HG03460 (cell line): ENCODE results near the gene FRMPD4.

Source experiments
- ATAC-seq: cut with Tn5 transposase; IDR thresholded peaks from one replicate; pipeline ENCODE4 v1.9.1; 2021; ENCODE audit not compliant: unreplicated experiment

Gene FRMPD4

DNA sequence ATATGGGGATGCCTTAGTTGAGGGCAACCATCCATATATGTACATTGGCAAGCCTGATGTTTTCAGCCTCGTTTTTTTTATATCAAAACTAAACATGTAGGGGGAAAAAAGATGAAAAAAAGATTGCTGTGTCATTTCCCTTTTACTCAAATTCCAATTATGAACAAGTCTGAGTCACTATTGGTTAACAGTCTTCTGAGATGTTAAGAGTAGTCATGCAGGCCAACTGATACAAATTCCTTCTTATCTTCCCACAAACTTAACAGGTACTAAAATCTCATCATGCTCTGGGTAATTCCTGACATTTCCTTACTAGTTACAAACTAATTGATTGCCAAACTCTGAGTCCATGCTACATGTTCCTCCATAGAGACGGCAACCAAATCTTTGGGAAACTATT, 222.1 kb downstream of the FRMPD4 start:
- no peak for ATAC-seq

DNA sequence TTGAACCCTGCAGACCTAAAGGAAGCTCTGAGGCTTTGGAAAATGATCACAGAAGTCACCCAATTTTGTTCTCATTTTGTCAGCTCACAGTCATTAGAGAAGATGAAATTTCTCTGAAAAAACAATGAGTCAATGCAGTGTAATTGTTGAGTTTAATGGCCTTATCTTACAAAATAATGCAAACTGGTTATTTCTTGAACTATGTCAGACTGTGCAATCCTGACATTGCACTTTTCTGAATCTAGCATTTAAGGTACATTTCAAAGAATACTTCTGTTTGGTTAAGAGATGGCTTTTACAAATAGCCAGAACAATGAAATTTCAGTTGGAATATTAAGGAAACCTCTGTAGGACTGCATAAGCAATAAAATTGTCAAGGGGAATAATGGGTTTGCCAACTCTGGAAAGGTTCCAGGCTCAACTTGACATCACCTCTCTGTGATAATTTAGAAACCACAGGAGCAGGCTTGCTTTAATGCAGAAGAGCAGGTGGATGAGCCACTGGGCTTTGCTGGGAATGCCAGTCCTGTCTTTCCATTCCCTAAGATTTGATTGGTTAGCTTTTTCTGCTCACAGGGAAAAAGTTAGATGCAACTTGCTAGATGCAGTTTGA, 222.8 kb downstream of the FRMPD4 start:
- ATAC-seq, result no peak

DNA sequence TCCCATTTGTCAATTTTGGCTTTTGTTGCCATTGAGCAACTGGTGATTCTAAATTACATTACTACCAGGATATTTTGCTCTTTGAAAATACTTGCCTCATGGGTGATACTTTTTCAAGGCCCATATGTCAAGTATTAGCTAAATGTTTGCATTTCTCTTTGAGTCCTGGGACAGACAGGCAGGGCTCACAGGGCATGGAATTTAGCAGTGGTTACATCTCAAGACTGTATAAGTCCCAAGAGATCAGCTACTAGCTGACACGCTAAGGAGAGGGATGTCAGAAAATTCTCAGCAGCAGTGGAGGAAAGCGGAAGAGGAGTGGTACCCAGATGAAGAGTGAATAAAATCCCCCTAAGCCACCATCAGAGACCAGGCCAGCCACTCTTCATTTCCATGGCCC, 224.9 kb downstream of the FRMPD4 start:
- no peak for ATAC-seq

DNA sequence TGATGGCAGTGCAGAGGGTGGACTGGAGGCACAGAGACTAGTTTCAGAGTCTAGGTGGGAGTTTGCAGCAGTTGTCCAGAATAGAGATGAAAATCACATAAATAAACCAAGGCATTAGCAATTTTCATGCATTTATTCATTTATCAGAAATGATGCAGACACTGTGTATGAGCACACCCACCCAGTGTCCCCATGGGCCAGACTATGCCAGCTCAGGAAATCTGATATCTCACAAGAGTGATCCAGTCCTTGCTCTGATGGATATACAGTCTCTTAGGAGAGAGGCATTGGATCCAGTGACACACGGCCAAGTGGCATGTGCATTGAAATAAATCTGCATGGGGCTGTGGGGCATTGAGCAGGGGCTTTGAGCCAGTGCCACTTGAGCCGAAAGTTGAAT, 228.2 kb downstream of the FRMPD4 start:
- ATAC-seq, result no peak

DNA sequence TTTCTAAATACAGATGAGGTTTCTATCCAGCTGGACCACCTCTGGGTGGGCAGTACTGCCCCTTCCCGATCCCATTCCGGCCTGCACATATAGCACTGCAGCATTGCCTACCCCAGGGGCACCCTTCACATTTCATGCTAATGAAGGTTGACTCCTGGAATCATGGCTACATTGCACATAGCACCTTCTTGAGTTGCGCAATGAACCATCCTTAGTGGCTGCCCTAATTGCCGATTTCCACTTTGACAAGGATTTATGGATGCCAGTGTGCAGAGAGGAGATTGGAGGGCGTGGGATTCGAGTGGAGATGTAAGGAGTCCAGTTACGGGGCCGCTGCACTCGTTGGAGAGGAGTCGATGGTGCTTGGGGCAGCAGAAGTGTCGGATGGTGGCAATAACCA, 229.0 kb downstream of the FRMPD4 start:
- no peak for ATAC-seq

DNA sequence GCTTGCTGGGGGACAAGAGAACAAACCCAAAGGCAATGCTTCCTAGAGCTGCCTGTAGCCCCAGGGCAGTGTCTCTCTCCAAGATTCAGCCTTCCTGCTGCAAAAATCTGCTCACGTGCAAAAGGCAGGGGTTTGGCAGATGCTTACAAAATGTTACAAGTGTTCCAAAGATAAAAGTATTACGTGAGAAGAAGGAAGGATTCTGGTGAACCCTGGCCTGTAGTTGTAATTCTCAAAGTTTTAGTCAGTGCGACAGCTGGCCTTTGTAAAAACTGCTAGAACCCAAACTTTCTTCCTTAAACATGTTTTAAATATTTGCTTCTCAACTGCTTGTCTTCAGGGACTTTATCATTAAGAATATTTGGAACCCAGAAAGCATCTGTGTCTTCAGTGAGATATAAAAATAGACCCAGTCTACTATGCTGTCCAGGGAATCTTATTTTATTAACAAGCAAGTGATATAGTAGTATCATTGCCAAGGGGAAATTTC, 232.3 kb downstream of the FRMPD4 start:
- ATAC-seq, result no peak

DNA sequence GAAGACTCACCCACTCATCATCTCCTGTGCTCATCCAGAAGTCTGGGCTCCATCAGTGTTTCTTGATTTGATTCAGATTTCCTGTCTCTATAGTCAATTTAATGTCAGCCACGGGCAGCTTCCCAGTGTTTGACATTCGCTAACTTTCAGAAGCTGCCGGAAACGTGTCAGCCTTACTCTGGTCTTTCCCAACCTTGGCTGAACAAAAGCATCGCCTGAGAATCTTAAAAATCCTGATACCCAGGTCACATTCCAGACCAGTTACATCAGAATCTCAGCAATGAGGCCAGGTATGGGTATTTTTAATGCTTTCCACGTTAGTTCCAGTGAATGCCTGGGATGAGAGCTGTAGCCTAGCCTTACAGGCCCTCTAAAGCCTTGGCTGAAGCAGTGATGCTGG, 233.8 kb downstream of the FRMPD4 start:
- no peak for ATAC-seq

DNA sequence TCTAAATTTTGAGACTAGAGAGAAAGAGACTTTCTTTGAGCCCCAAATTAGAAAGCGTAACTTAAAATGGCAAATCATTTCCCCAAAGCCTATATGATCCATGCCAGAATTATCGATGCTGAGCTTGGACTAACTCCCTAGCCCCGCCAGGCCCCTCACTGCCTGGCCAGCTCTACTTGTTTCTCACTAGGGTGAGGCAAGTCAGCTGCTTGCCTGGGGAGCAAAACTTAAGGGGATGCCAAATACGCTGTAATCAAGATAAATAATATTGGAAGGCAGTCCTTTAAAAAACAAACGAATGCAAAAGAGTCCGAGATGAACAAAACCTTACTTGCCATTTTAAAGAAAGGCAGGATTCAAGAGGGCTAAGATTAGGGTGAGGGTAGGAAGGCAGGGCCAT, 236.0 kb downstream of the FRMPD4 start:
- ATAC-seq, result no peak

DNA sequence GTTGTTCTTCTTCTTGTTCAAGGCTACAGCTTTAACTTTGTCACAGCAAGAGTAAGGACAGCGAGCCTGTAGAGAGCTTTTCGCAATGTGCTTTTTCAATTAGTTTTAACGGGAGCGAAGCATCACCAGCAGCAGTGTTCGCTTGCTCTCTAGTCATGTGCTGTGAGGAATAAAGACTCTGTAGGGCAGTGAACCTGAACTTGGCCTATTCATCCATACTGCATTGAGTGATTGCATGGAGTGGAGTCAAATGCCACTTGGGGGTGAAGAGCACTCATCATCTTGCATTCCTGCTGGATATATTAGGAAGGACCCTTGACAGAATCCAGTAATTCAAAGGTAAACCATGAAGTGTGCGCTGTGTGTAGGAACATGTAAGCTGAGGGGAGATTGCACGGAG, 240.0 kb downstream of the FRMPD4 start:
- ATAC-seq, result no peak

DNA sequence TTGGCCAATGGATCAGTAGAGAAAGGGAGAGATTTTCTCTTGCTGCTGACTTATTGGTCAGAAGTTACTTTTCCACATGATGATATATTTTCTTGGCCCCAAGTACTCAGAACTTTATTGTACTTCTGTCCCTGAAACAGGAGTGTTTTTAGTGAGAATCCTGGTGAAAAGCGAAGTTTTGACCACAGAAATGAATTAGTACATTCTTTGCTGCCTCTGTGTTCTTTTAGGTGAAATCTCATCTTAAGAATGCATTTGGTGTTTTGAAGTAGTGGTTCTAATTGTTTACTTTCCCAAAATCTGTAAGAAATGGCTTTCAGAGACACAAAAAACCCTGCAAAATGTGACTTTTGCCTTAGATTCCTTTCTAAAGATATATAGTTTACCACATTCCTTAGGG, 240.4 kb downstream of the FRMPD4 start:
- no peak for ATAC-seq

DNA sequence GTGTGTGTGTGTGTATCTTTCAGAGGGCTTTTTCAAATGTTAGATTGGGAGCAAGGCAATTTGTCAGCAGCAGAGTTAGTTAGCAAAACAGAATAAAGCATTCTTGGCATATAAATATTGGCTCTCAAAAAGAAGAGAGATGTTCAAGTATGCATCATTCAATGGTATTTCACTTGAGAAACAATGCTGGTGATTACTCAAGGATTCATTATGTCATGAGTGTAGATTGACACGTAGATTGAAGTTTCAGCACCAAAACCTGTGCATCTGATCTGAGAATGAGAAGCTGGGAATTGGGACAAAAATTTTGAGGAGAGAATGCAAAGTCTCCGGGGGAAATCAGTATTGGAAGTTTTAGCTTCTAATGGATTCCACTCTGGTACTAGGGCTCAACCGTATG, 241.4 kb downstream of the FRMPD4 start:
- ATAC-seq, result no peak

DNA sequence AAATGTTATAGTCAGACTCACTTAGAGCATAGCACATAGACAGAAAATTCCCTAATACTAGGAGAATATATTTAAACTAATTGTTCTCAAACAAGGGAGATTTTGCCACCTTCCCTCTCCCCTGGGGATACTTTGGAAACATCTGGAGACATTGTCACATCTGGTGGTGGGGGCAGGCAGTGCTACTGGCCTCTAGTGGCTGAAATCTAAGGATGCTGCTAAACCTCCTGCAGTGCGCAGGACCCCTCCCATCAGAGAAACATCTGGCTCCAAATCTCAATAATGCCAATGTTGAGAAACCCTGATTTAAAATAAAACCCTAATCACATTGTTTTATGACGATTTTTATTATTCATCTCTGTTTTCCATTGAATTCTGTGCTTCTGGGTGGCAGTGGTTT, 244.9 kb downstream of the FRMPD4 start:
- no peak for ATAC-seq

DNA sequence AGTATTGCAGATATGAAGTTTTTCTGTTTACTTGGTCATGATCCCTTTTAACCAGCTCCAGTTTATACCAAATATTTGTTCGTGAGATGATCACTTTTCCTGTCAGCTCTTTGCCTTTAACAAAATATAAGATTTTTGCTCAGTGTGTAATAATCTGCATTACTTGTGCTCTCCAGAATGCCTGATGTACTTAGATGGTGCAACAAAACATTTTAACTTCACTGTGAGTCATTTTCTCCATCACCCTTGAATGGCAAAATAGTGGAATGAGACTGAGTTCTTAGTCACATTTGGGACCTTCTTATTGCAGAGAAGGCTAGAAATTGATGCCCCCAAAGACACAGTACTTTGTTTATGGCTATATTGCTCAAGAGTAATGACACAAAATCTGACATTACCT, 252.0 kb downstream of the FRMPD4 start:
- ATAC-seq, result no peak

DNA sequence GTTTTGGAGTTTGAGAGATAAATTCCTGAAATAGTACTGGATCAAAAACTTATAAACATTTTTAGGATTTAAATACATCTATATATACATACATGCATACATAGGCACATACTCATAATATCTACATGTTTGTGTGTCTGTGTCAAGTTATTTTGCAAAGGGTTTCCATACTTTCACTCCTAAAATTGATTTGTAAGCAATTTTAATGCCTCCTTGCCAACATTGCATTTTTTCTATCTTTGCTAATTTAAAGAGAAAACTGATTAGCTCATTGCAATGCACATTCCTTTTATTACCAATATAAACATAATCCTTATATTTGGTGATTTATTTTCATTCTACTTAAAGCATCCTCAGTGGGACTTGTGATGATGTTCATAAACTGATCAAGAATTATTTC, 258.3 kb downstream of the FRMPD4 start:
- ATAC-seq, result no peak

DNA sequence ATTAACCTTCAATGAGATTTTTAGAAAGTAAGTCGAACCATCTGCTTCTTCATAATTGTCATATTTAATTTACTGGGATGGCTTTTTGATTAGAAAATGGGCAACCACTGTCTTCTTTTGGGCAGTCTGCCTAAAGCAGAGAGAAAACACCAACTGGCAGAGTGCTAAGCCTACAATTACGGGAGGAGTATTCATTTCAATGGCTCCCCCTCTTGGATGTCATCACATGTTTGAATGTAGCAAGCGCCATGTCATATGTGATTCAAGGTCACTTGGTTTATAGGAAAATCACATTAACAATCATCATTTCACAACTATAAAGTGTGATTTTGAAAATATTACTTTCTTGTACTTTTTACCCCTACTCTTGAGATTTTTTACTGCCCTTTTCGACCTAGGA, 261.9 kb downstream of the FRMPD4 start:
- ATAC-seq, result no peak

DNA sequence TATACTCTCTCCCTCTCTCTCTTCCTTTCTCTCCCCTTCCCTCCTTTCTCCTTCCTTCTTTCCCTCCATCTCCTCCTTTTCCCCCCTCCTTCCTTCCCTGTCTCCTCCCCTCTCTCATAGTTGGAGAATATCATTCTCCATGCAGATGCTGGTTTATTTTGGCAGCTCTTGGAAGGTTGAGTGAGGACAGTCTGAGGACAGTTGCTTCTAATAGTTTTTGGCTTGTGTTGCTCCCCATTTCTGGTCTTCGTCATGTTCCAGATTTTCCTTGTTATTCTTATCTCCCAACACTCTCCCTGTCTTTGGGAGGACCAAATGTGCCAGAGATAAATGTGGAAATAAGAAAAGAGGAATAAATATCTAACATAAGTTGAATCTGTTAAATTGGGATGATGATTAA, 263.0 kb downstream of the FRMPD4 start:
- no peak for ATAC-seq

DNA sequence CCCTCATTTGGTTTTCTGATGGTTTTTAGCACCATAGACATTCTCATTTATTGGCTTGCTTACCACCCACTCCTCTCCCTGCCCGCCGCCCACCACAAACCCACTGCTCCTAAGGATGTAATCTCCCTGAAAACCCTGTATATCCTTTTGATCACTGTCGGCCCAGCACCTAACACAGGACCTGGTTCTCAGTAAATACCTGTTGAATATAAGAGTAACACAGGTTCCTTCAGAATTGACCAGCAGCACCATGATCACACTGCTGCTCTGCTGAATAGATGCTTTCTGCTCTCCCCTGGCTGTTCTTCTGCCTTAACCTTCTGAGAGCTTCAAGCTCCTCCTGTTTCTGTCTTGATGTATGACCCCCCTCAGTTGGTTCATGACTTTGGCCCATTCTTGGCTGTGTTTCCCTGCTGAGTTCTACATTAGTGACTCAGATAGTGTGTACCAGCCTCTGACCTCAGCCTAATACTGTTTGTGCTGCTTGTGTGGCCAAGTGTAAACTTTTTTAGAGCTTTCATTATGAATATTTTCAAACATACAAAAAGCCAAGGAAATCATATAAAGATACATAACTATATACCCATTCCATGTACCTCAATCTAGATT, 265.3 kb downstream of the FRMPD4 start:
- ATAC-seq, result no peak

DNA sequence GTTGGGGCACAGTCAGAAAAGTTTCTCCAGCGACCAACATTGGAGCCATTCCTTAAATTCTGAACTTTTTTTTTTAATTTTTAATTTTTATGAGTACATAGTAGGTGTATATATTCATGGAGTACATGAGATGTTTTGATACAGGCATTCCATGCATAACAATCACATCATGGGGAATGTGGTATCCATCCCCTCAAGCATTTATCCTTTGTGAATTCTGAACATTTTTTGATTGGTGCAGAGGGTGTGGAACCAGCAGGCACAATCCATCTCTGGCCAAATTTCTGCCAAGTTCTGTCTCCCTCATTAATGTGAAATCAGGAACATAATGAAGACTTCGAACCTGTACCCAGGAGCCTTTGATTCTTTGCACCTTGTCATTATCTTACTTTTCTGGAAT, 267.0 kb downstream of the FRMPD4 start:
- no peak for ATAC-seq

DNA sequence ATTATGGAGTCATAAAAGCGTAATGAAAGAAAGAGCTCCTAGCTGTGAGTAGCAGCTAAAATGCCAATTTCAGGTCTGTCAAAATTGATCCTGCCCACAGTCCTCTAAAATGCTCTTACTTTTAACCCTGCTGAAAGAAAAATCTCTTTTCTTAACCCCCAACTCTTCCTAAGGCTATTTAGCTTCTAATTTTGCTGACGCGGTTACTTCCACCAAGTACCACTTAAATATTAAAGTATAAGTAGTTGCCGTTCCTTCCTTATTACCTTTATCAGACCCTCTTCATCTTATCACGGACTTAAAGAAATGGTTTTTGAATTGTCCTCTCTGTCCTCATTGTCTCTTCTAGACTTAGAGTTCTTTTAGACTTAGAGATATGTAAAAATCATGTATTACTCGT, 272.2 kb downstream of the FRMPD4 start:
- no peak for ATAC-seq

DNA sequence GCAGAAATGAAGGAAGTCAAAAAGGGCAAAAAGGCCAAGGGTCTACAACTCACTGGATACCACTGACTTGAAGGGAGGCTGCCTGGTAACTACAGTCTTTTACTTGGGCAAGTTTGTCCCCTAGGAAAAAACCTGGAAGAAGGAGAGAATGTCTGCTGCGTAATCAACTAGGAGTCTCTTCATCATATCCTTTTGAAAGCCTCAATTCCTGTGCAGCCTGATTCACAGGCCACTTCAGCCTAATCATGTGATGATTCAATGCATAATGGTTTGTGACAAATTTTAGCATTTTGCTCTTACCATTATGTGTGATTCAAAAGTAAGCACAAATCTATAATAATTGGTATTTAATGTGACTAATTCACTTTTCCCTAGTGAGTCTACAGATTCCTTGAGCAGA, 273.6 kb downstream of the FRMPD4 start:
- no peak for ATAC-seq

DNA sequence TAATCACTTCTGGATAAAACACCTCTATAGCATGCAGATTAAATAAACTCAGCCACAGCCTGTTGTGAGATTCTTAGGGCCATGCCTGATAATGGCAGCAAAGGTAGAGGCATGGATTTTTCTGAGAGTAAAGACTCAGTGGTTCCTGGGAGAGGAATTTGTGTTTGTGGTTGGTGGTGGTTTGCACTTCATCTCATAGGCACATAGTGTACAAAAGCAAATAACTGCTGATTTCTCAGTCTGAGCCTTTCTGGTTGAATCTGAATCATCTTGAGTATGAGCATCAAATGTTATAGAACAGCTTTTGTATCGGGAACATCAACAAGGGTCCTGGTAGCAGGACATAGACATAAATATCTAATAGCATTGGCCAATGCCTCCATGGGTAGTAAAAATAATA, 274.3 kb downstream of the FRMPD4 start:
- no peak for ATAC-seq

DNA sequence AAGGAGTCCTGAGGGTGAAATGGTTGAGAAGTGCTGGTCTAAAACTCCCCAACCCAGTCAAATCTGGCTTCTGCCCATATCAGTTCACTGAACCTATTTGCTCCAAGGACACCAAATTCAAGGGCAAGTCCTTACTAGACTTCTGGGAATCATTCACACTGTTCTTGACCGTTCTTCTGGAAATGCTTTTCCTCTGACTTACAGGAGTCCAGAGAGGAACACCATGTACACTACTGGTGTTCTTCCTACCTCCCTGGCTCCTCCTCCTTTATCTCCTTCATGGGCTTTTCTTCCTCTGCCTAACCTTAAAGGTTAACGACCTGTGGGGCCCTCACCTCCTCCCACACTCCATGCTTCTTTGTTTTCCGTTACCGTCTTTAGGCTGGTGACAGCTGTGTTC, 281.3 kb downstream of the FRMPD4 start:
- ATAC-seq, result no peak

DNA sequence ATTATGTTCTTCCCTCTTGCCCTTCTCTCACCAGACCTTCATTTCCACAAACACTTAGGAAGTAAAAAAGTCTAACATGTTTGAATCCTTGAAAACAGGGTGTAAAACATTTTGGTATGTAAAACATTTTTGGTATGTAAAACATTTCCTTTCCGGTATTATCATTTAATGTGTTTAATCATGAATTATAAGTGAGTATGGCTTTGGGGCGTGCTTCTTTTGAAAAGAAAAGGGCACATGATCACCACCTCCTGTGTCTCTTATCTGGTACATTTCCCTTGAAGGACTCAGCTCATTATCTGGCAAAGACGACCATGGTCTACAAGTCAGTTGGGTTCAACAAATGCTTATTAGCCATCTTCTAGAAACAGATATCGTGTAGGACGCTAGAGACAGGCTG, 283.6 kb downstream of the FRMPD4 start:
- no peak for ATAC-seq
